MM.1S (cell line): Measurements from ENCODE around the gene PADI4.

Experiments used
- EZH2 ChIP-seq: fragments of 300-600 bp; sonication (generic); optimal IDR thresholded peaks from 2 replicates; pipeline ENCODE3; 2017; ENCODE audit warnings: low read depth, mild to moderate bottlenecking, antibody characterized with exemption, low read length, mixed read lengths
- EZH2phosphoT487 ChIP-seq: fragments of 300-600 bp; sonication (generic); IDR thresholded peaks from 2 replicates; pipeline ENCODE4 v1.6.1; 2018; ENCODE audit warnings: antibody characterized with exemption, low read length
- TF ChIP-seq, protein P1 (sequence below): fragments of 300-600 bp; sonication (generic); IDR thresholded peaks from 2 replicates; pipeline ENCODE4 v1.5.1; 2016; ENCODE audit warnings: antibody characterized with exemption, low read length, mixed read lengths

GRCh38 chr1:17290553-17290952 lies 17.4 kb upstream of the PADI4 start:
- TF ChIP-seq, protein P1, sequence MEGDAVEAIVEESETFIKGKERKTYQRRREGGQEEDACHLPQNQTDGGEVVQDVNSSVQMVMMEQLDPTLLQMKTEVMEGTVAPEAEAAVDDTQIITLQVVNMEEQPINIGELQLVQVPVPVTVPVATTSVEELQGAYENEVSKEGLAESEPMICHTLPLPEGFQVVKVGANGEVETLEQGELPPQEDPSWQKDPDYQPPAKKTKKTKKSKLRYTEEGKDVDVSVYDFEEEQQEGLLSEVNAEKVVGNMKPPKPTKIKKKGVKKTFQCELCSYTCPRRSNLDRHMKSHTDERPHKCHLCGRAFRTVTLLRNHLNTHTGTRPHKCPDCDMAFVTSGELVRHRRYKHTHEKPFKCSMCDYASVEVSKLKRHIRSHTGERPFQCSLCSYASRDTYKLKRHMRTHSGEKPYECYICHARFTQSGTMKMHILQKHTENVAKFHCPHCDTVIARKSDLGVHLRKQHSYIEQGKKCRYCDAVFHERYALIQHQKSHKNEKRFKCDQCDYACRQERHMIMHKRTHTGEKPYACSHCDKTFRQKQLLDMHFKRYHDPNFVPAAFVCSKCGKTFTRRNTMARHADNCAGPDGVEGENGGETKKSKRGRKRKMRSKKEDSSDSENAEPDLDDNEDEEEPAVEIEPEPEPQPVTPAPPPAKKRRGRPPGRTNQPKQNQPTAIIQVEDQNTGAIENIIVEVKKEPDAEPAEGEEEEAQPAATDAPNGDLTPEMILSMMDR, result no peak
- TF ChIP-seq EZH2 (no peak), EZH2phosphoT487 (no peak)
